Activated T-cell treated with anti-CD3 and anti-CD28 coated beads for 4 hours (primary cell): ENCODE data around the gene CASK.
"Not testable (repeated sequence)": the region's sequence is repeated elsewhere in the genome, so short reads cannot be mapped to it uniquely, and the experiment has no call there.

Experiments used
- DNase-seq: peaks from one replicate; pipeline ENCODE4 v3.0.0-alpha.2; 2020

Gene CASK

DNA sequence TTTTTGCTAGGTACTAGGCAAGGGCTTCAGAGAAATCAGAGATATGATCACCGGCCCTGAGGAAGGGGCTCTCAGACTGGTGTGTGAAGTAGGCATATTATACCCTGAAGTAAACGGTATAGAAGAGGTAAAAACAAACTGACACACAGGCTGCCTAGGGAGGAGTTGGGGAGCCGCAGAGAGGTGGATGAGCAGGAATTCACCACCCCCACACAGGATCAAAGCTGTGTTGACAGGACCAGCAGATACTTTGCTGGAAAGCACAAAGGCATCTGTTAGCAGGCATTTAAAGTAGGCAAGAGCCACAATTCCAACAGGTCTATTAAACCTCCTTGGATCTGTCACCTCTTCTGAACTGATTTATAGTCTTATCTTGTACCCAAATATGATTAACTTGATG is 306.4 kb downstream of the CASK start:
- no peak for DNase-seq

DNA sequence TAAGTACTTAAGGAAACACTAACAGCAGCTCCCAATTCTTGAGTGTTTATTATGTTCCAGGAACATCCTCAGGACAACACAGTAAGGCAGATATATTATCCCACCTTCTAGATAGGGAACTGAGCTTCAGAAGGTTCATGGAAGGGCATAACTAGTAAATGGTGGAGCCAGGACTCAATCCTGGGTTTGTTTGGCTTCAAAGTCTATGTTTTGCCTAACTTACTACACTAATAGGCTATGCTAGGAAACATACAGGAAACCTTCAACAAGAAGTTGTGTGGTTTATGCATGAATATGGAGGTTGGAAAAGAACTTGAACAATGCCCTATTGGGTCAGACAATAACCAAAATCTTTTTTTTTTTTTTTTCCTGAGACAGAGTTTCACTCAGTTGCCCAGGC is 307.1 kb downstream of the CASK start:
- DNase-seq = no peak

- DNase-seq = no peak
Measured at GRCh38 chrX:41608244-41608643, 315.1 kb downstream of the CASK start.

DNA sequence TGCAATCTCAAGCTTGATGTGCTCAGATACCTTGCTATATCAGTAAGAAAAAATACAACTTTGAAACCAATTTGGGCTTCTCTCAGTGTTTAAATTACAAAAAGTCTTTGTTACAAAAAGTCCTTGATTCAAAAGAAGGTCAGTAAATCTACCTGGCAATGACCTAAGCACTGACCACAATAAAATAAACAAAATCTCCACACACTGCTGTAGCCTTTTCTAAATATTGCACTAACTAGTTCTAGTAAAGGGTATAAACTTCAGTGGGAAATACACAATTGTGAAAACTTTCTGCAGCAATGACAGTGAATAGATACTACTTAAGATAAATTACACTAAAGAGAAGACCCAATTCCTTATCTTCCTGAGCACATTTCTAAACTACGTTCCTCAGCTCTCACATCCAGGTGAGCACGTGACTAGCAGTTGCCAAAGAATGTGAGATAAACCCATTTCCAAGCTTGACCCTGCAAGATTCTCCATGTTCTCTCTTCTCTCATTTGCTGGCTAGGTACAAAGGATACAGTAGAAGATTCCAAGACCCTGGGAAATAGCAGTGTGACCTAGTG is 316.0 kb downstream of the CASK start:
- no peak for DNase-seq

- DNase-seq = not testable (repeated sequence)
Measured at GRCh38 chrX:41606057-41606456, 317.3 kb downstream of the CASK start.

DNA sequence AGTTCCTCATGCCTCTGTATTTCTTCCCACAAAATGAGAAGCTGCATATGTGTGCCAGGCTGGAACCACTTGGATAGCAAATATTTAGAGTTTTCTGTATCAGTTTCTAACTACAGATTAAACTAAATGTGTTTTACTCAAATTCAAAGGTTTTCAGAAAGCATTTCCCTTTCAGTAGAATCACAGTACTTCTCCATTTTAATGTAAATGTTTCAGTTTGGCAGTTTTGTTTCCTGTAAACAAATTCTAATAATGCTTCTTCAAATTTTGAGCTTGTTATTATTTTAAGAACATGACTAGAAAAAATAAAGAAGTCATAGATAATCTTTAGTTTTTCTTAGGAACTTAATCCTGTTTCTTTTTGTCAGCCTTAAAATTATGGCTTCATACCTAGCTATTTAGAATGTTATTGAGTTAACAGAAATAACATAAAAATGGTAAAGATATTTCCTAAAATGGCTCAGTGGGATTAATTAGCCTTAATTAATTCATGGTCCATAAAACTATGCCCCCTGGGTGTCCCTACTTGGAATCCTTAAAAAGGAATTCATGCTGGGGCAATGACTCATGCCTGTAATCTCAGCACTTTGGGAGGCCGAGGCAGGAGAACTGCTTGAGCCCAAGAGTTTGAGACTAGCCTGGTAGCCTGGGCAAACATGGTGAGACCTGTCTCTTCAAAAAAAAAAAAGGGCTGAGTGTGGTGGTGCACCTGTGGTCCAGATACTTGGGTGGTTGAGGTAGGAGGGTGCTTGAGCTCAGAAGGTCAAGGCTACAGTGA is 318.4 kb downstream of the CASK start:
- DNase-seq = no peak

- no peak for DNase-seq
Measured at GRCh38 chrX:41604177-41604576, 319.2 kb downstream of the CASK start.

- DNase-seq = no peak
Measured at GRCh38 chrX:41603596-41603995, 319.8 kb downstream of the CASK start.

- no peak for DNase-seq
Measured at GRCh38 chrX:41602816-41603345, 320.5 kb downstream of the CASK start.

DNA sequence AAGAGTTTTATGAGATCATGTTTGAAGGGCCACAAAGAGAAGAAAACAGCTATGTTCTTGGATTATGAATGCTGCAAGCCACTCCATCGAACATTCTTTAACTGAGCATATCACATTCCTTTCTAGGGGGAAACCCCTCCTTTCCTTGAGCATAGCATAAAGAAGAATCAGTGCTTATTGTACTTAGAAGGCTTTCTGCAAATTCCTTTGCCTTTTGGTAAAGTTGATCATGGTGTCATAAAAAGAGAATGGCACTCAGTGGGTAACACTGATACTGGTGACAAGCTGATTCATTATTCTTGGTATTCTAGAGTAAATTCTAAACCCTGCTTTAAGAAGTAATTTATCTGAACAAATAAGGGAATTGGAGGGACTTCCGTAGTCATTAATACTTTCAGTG is 323.1 kb downstream of the CASK start:
- no peak for DNase-seq

DNA sequence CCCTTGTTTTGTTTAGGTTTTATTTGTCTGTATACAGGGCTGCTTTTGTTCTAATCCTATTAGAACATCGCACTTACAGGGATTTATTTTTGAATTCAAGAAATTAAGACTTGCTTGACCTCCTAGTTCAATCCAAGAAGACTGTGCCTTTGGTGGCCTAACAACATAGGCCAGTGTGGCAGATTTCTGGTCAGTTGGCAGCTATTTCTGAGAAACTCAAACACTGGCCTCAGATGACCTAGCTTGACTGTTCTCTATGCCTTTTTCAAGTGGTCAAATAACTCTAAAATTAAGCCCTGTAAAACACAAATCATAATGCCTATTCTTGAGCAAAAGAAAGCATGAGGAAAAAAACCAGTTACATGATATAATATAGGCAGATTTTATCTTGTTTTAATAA is 323.8 kb downstream of the CASK start:
- no peak for DNase-seq

GRCh38 chrX:41596596-41596995 is 326.8 kb downstream of the CASK start:
- DNase-seq = no peak

DNA sequence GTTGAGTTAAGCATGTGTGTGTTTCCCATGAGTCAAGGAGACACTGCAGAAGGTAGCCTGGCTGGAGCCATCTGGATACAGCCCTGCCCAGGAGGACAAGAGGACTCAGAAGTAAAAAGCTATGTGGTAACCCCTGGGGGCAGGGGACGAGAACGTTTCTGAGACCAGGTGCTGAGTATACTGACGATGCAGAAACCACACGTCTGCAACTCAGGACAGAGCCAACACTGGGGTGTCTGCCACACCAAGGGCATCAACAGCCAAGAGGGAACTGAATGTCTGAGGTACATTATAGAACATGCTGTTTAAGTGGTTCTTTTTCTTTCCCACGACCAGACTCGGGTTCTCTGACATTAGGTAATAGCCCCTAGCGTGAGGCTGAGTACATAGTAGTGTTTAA is 328.7 kb downstream of the CASK start:
- DNase-seq = no peak

GRCh38 chrX:41591906-41592305 is 331.4 kb downstream of the CASK start:
- DNase-seq = no peak

DNA sequence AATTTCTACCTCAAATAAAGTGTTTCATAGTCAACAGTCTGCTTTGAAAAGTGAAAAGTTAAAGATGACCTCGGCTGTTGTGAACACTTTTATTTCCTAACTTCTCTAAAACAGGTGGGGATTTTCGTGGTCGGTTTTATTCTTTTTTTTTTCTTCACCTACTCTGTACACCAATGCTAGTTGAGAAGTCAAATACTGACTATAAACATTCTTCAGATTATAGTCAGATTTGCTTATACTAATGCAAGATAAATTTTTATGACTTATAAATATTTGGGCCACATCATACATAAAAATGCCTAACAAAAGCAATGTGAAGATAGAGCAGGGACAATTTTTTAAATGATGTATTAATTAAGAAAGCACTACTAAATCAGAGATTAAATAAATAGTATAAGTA is 332.7 kb downstream of the CASK start:
- no peak for DNase-seq

DNA sequence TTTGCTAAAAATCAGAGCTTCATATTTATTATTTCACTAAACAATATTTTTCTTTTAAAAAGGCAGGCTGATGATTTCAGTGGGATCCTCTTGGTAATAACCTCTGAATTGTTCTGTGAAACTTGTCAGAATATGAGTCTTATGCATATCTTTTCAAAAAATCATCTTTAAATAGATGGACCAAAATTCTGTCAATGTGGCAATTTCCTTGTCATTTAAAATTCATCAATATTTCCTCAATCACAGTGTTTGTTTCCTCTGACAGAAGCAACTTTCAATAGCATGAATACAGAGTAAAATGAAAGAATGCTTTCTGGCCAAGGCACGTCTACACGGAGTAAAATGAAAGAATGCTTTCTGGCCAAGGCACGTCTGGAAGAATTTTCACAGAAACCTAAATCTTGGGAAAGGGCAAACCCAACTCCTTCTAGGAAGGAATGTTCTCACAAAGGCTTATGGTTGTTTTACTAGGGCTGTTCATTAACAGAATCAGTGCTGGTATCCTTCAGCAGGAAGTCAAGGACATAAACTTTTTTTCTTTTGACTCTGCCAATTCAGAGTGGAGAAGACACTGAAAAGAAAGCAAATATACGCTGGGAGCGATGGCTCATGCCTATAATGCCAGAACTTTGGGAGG is 333.6 kb downstream of the CASK start:
- DNase-seq = no peak

- DNase-seq = no peak
Measured at GRCh38 chrX:41588271-41588670, 335.1 kb downstream of the CASK start.

DNA sequence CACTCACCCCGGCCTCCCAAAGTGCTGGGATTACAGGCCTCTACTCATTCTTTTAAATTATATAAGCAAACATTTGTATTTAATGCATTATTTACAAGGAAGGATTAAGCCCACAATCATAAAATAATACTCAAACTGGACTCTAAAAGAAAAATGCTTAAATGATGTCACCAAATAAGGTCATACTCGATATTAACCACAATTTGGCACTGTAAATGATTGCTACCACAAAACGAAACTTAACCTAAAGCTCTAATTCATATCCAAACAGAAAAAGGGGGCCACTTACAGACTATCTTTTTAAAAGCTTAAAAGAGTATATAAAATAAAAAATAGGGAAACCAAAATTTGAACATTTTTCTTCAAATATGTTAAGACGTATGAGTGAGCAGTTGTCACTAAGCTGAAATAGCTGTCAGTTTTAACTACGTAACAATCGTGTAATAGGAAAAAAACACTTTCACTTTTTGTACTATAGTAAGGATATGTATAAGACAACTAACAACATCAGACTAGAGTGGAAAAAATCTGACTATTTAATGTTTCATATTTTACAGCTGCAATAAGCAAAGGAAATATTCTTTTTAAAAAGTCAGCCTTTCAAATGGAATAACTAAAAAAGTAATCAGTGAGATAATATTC is 342.8 kb downstream of the CASK start:
- no peak for DNase-seq

GRCh38 chrX:41563876-41564275 is 359.5 kb downstream of the CASK start:
- DNase-seq = no peak

DNA sequence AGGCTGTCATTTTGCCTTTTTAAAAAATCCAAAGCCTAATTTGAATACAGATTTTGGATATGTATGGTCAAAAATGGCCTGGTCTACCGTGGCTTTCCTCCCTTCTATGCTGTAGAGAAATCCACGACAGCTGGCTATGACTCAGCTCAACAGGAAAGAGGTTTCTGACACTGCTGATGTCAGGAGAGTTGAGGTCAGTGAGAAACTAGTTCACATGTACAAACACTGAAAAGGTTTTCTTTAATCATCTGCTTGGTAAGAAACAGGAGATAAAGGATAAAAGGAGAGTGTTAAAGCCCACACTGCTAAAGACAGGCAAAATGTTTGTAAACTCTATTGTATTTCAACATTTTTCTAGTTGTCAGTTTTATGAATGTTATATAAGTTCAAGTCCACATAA is 362.3 kb downstream of the CASK start:
- DNase-seq = peak; percentile 9

DNA sequence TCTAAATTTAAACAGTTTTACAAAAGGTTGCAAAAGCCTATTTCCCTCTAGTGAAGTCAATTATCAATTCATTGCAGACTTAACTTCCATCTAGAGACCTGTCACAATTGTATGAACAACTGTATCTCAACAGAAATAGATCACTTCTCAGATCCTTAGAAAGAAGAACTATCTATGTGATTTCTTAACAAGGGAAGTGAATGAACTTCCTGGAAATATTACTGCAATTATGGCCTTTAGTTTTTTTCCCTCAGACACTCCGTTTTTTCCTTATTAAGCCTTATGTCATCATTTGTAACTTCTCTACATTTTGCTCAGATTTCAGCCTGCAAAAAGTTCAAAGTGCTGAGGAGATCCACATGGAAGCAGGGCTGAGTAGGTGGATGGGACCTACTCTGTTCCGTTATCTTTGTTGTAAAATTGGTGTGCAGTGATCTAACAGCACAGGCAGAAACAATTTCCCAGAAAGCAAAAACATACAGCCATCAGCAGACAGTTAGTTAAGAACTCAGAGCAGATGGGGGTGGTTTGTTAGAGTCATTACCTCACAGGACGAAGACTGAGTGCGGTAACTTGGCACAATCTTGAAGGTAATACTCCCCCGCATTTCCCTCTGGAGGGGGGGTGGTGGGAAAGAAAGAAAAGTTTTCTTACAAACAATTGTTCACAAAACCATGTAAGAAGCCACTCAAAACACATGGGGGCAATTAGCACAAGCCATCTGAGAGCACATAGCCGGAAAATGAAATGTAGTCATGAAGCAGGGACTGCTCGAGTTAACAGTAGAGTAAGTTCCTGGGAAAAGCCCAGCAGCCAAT is 363.9 kb downstream of the CASK start:
- peak; percentile 11 for DNase-seq

DNA sequence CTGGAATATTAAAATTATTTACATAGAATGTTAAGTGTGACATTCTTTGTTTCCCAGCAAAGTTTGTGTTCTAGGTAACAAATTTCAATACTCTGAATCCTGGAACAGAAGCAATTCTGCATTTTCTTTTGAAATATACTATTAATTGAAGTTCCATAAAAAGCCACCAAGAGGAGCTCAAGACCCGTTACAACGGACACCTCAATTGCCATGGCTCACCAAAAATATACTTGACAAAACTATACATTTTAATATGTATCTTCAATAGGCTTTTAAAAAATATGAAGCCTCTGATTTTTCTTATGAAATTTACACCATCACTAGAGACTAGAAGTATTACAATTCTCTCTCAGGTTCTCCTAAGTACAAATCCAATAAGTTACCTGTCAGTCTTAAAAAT is 364.8 kb downstream of the CASK start:
- DNase-seq = no peak

- DNase-seq = no peak
Measured at GRCh38 chrX:41556958-41557357, 366.4 kb downstream of the CASK start.
